Transverse colon (tissue), 4 donors: ENCODE measurements around the gene MXD4. TPM values are rescaled to one million over a fixed set of nuclear protein-coding genes. Genes with fewer than 3 reads are reported as not detected.

Source experiments
- DNase-seq: peaks from one replicate; pipeline ENCODE4 v3.0.0-alpha.2; 2019
- H3K27ac ChIP-seq, 4 donors: fragments of 200-600 bp; sonication (generic); 2 replicates each; pipeline ENCODE4 v1.5.1; 2016 to 2018; ENCODE audit warnings: inconsistent platforms in 4 of 4
- H3K27me3 ChIP-seq: fragments of 200-600 bp; sonication (generic); 2 replicates; pipeline ENCODE4 v1.5.1; 2017; ENCODE audit warnings: inconsistent platforms
- H3K36me3 ChIP-seq, 4 donors: fragments of 200-600 bp; sonication (generic); 2 replicates each; pipeline ENCODE4 v1.5.1; 2017 to 2019; ENCODE audit warnings: inconsistent platforms in 4 of 4
- H3K4me1 ChIP-seq, 4 donors: fragments of 200-600 bp; sonication (generic); 2 replicates each; pipeline ENCODE4 v1.5.1; 2017 to 2020; ENCODE audit warnings: inconsistent platforms in 4 of 4
- H3K4me3 ChIP-seq, 4 donors: fragments of 200-600 bp; sonication (generic); 1 replicate in 1 of 4; 2 replicates in 3 of 4; pipeline versions ENCODE4 v1.5.1 to v1.6.1; 2017 to 2019; ENCODE audit warnings: inconsistent platforms in 4 of 4
- H3K9me3 ChIP-seq, 2 donors: fragments of 200-600 bp; sonication (generic); 2 replicates each; pipeline ENCODE4 v1.5.1; 2017 to 2019; ENCODE audit warnings: inconsistent platforms in 2 of 2
- EP300 ChIP-seq: sonication (generic); formaldehyde crosslinking; IDR thresholded peaks from one replicate; pipeline ENCODE4 v1.6.1; 2017; ENCODE audit warnings: antibody characterized with exemption, low read depth
- POLR2A ChIP-seq: fragments of 450-650 bp; IDR thresholded peaks from one replicate; pipeline ENCODE4 v1.6.1; 2016; ENCODE audit warnings: antibody characterized with exemption, mild to moderate bottlenecking, moderate library complexity
- POLR2AphosphoS5 ChIP-seq, 3 donors: sonication (generic); formaldehyde crosslinking; IDR thresholded peaks; one replicate each; pipeline ENCODE4 v1.6.1; 2016; ENCODE audit warnings: antibody characterized with exemption in 3 of 3
- WGBS, 2 donors: methylation state at CpG; one replicate each; pipeline ENCODE4 v1.1.5; 2018; ENCODE audit warnings: low coverage in 1 of 2; 5-methylcytosine and 5-hydroxymethylcytosine counted together
- in situ Hi-C, 4 donors: fragments of 200-750 bp; cut with MboI; loops; one replicate each; pipeline versions ENCODE4 v1.15.0 to v1.15.1; 2017; ENCODE audit warnings: low sequenced_read_pairs in 3 of 4, low pct_ligation_motif_present in 1 of 4, low pct_unique_long_range_greater_than_20kb in 1 of 4
- intact Hi-C: fragments of 100-400 bp; cut with DNase I; formaldehyde crosslinking; loops from one replicate; pipeline ENCODE4 v1.15.1; 2023; ENCODE audit warnings: low total_unique reads
- total RNA-seq, 4 donors: library from RNA; depleted of rRNA; stranded (reverse); fragments of >200 nt; gene quantifications; one replicate each; pipeline ENCODE4 v1.1.0, GENCODE V29; 2016
- TF ChIP-seq, protein P1 (sequence below), 5 experiments: fragments of 200-600 bp in 3 of 5; fragments of 450-650 bp in 2 of 5; sonication (generic) in 3 of 5; IDR thresholded peaks; 1 replicate in 2 of 5; 2 replicates in 3 of 5; pipeline ENCODE4 v1.5.1; 2016 to 2017; ENCODE audit warnings: antibody characterized with exemption in 5 of 5, inconsistent platforms in 3 of 5, mild to moderate bottlenecking in 2 of 5, moderate library complexity in 1 of 5

MXD4 gene
- total RNA-seq, 4 donors from 2014 or later: 48.1 to 101 (median 57.7) TPM

DNA sequence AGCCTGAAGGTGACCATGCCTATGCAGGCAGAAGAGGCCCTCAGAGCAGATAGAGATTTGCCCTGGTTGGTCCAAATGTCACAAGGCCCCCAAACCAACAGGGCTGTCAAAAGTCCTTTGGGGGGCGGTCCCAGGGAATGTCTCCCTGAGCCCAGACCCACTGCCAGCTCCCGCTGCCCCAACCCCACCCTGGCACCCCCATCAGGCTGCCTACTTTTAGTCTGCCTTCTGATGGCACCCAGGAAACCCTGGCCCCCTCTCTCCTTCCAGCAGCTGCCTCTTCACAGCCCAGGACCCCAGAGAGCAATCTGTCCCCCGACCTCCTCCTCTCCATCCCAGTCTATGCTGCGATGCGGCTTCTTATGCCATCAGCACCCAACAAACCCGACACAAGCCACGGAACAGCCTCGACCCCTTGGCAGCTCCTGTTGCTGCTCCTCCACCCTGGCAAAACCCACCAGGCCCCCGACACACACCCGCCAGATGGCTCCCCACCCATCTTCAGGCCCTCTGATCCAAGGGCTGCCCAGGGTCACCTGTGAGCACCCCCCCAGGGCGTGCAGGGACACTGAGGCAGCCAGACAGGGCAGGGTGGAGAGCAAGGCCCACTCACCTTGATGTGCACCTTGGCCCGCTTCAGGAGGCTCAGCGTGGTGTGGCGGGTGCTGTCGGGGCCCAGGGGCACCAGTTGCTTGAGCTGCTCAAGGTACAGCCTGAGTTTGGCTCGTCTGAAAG, 9.9 kb downstream of the MXD4 start:
- TF ChIP-seq, protein P1, sequence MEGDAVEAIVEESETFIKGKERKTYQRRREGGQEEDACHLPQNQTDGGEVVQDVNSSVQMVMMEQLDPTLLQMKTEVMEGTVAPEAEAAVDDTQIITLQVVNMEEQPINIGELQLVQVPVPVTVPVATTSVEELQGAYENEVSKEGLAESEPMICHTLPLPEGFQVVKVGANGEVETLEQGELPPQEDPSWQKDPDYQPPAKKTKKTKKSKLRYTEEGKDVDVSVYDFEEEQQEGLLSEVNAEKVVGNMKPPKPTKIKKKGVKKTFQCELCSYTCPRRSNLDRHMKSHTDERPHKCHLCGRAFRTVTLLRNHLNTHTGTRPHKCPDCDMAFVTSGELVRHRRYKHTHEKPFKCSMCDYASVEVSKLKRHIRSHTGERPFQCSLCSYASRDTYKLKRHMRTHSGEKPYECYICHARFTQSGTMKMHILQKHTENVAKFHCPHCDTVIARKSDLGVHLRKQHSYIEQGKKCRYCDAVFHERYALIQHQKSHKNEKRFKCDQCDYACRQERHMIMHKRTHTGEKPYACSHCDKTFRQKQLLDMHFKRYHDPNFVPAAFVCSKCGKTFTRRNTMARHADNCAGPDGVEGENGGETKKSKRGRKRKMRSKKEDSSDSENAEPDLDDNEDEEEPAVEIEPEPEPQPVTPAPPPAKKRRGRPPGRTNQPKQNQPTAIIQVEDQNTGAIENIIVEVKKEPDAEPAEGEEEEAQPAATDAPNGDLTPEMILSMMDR (IDR thresholded peaks at IDR 0.05): no peak
- no peak for TF ChIP-seq POLR2AphosphoS5 (IDR thresholded peaks at IDR 0.05)
- no peak for TF ChIP-seq POLR2A
- no peak for TF ChIP-seq EP300
- no peak overlapping the region for H3K4me3 ChIP-seq
- no peaks in the 10 kb centered on the region for H3K27me3 ChIP-seq
- H3K27ac ChIP-seq: no peak overlapping the region
- peaks cover 0 to 16% (median 7%) of the 10 kb centered on the region in 4 donors for H3K36me3 ChIP-seq
- peak; percentile 7 for DNase-seq
- 95% methylated on average over 15 of the region's 16 CpGs; no CpG with 5 or more reads in 1 of the 2 donors for WGBS, 2 donors
- H3K9me3 ChIP-seq: no peaks in the 10 kb centered on the region
- in situ Hi-C loops (no loop called here), intact Hi-C loops (no loop called here)
- H3K4me1 ChIP-seq: peaks cover 12 to 20% (median 18%) of the 10 kb centered on the region in 4 donors

DNA sequence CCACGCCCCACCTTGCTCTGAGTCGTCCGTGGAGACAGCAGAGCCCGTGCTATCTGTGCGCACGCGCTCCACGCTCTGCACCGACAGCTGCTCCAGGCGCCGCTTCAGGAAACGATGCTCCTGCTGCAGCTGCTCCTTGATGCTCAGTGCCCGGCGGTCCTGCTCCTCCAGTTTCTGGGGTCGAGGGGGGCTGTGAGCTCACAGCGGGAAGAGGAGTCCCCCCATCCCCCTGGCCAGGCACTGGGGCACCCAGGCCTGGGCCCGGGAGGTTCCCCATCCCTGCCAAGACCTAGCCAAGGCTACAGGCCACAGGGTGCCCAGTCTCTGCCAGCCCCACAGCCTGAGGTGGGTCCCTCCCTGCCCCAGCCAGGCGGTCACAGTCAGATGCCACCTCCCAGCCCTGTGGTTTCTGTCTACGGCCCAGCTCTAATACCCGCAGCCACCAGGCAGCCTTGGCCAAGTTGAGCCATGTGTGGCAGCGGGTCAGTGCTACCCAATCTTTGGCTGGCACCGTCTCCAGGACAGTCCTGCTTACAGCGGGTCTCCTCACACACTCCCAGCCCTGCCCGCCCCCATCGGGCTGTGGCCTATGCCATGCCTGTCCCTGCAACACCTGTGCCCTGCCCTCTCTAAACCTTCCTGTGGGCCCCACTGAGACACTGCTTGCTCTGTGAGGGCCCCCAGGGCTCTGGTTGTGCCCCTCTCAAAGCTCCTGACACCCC, 10.7 kb downstream of the MXD4 start:
- 94% methylated on average over 25 of the region's 25 CpGs; no CpG with 5 or more reads in 1 of the 2 donors for WGBS, 2 donors
- Histone ChIP-seq H3K4me3 (no peak overlapping the region), H3K27ac (no peak overlapping the region), H3K9me3 (no peaks in the 10 kb centered on the region), H3K4me1 (peaks cover 5 to 13% (median 11%) of the 10 kb centered on the region in 4 donors), H3K36me3 (peaks cover 0 to 16% (median 7%) of the 10 kb centered on the region in 4 donors), H3K27me3 (no peaks in the 10 kb centered on the region)
- TF ChIP-seq POLR2AphosphoS5 (IDR thresholded peaks at IDR 0.05): no peak
- TF ChIP-seq EP300: no peak
- TF ChIP-seq, protein P1 (IDR thresholded peaks at IDR 0.05): no peak
- TF ChIP-seq POLR2A: no peak
- intact Hi-C loops: no loop called here
- DNase-seq: no peak
- in situ Hi-C loops: no loop called here

DNA sequence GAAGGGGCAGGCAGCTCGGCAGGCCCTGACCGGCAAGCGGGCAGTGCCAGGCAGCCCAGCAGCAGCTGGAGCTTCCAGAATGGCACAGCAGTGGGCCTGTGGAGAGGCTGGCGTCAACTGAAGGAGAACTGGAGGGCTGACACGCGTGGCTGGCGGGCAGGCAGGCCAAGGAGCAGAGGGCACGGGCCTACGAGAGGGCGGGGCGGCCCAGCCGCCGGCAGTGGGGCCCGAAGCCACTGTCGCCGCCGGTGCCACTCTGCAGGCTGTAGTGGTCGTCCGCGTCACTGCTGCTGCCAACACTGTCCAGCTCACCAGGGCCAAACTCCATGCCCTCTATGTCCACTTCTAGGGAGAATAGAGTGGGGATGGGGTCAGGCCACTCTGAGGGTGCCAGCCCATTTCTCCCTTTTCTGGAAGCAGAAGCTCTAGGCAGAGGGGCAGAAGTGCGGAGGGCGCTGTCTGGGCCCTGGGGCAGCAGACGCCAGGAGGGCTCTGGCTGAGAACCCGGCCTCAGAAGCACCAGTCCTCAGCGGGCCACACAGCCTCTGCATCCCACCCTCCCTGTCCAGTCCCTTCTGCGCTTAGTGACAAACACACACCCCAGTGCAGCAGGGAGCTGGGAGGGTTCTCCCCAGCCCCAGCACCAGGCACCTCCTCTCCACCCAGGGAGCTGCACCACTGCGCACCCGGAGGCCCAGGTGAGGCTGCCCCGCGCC, 11.4 kb downstream of the MXD4 start:
- Histone ChIP-seq H3K27ac (no peak overlapping the region), H3K27me3 (no peaks in the 10 kb centered on the region), H3K9me3 (no peaks in the 10 kb centered on the region), H3K36me3 (peaks cover 0 to 16% (median 7%) of the 10 kb centered on the region in 4 donors), H3K4me3 (no peak overlapping the region), H3K4me1 (peaks cover 0 to 7% (median 5%) of the 10 kb centered on the region in 4 donors)
- TF ChIP-seq POLR2A (no peak), EP300 (no peak), POLR2AphosphoS5 (IDR thresholded peaks at IDR 0.05) (no peak)
- TF ChIP-seq, protein P1 (IDR thresholded peaks at IDR 0.05): no peak
- WGBS, 2 donors: 94 to 100% methylated on average over 1 to 28 of the region's 30 CpGs
- DNase-seq: no peak
- intact Hi-C loops: no loop called here
- in situ Hi-C loops: no loop called here
